Smooth muscle cell (in vitro differentiated cells): ENCODE measurements around the gene TTC24. TPM values are rescaled to one million over a fixed set of nuclear protein-coding genes. Genes with fewer than 3 reads are reported as not detected.
"Not testable (repeated sequence)": the region's sequence is repeated elsewhere in the genome, so short reads cannot be mapped to it uniquely, and the experiment has no call there.

Experiments used
- DNase-seq: peaks from one replicate; lab custom pipeline; 2025; ENCODE audit not compliant: unreplicated experiment; lab: John Stamatoyannopoulos, UW
- H2AFZ ChIP-seq: fragments of 200-600 bp; sonication (generic); 2 replicates; pipeline ENCODE4 v1.6.0; 2016; ENCODE audit warnings: antibody characterized with exemption, low read depth, mild to moderate bottlenecking
- H3F3A ChIP-seq: fragments of 200-600 bp; sonication (generic); 2 replicates; pipeline ENCODE4 v1.6.0; 2017; ENCODE audit warnings: antibody characterized with exemption, low read depth
- H3K27ac ChIP-seq: fragments of 200-600 bp; sonication (generic); 2 replicates; pipeline ENCODE4 v1.5.1; 2016; ENCODE audit warnings: low read depth, mild to moderate bottlenecking
- H3K27me3 ChIP-seq: fragments of 200-600 bp; sonication (generic); 2 replicates; pipeline ENCODE4 v1.6.1; 2016; ENCODE audit warnings: low read depth, mild to moderate bottlenecking
- H3K36me3 ChIP-seq: fragments of 200-600 bp; sonication (generic); 2 replicates; pipeline ENCODE4 v1.5.1; 2016; ENCODE audit warnings: low read depth
- H3K4me1 ChIP-seq: fragments of 200-600 bp; sonication (generic); 2 replicates; pipeline ENCODE4 v1.5.1; 2016; ENCODE audit warnings: low read depth
- H3K4me2 ChIP-seq: fragments of 200-600 bp; sonication (generic); 2 replicates; pipeline ENCODE4 v1.6.0; 2016; ENCODE audit warnings: mild to moderate bottlenecking
- H3K4me3 ChIP-seq: fragments of 200-600 bp; sonication (generic); 2 replicates; pipeline ENCODE4 v1.5.1; 2016; ENCODE audit warnings: mild to moderate bottlenecking
- H3K79me2 ChIP-seq: fragments of 200-600 bp; sonication (generic); 2 replicates; pipeline ENCODE4 v1.6.0; 2016; ENCODE audit warnings: low read depth, mild to moderate bottlenecking
- H3K9ac ChIP-seq: fragments of 200-600 bp; sonication (generic); 2 replicates; pipeline ENCODE4 v1.6.0; 2016; ENCODE audit warnings: low read depth
- H3K9me3 ChIP-seq: fragments of 200-600 bp; sonication (generic); replicated peaks from 2 replicates; pipeline ENCODE4 v1.5.1; 2016; ENCODE audit warnings: low read depth
- H4K20me1 ChIP-seq: fragments of 200-600 bp; sonication (generic); 2 replicates; pipeline ENCODE4 v1.6.0; 2016; ENCODE audit warnings: low read depth
- CTCF ChIP-seq: fragments of 200-600 bp; sonication (generic); IDR thresholded peaks from 2 replicates; pipeline ENCODE4 v1.5.1; 2017; ENCODE audit warnings: borderline replicate concordance, mild to moderate bottlenecking, antibody characterized with exemption; ENCODE audit not compliant: insufficient read depth, poor library complexity, severe bottlenecking
- WGBS: methylation state at CpG from one replicate; pipeline ENCODE4 v1.1.7; 2016; ENCODE audit warnings: low lambda C conversion rate; 5-methylcytosine and 5-hydroxymethylcytosine counted together
- polyA plus RNA-seq: library from polyadenylated mRNA; unstranded; fragments of >200 nt; fragmentation: Nextera tagmentation; extraction: Ambion mirVana; gene quantifications from 2 replicates; pipeline ENCODE4 v1.2.1, GENCODE V29; 2016
- total RNA-seq: library from RNA; depleted of rRNA; stranded (reverse); fragments of >200 nt; gene quantifications from 2 replicates; pipeline ENCODE4 v1.2.3, GENCODE V29; 2014

The TTC24 gene
- total and polyA plus RNA-seq, 2 experiments from 2014 or later: not detected

GRCh38 chr1:156552518-156552917 lies 27.0 kb upstream of the TTC24 start:
- Histone ChIP-seq H3K36me3 (no peaks in the 10 kb centered on the region), H3K27ac (no peak overlapping the region), H4K20me1 (no peaks in the 10 kb centered on the region), H2AFZ (no peak overlapping the region), H3K27me3 (no peaks in the 10 kb centered on the region), H3K79me2 (no peaks in the 10 kb centered on the region), H3K9me3 (no peaks in the 10 kb centered on the region), H3F3A (no peaks in the 10 kb centered on the region), H3K4me3 (no peak overlapping the region), H3K9ac (no peak overlapping the region), H3K4me2 (no peak overlapping the region), H3K4me1 (no peaks in the 10 kb centered on the region)
- DNase-seq: no peak
- 76% methylated on average over 5 of the region's 5 CpGs for WGBS
- no peak for TF ChIP-seq CTCF

GRCh38 chr1:156552937-156553336 lies 26.6 kb upstream of the TTC24 start:
- not testable (repeated sequence) for H3K4me2 ChIP-seq, H3K9ac ChIP-seq, H3K4me1 ChIP-seq, H4K20me1 ChIP-seq, H3K79me2 ChIP-seq, H3K36me3 ChIP-seq, H3F3A ChIP-seq, H3K9me3 ChIP-seq, H3K4me3 ChIP-seq, H2AFZ ChIP-seq, DNase-seq, H3K27me3 ChIP-seq, H3K27ac ChIP-seq
- 87% methylated on average over 4 of the region's 4 CpGs for WGBS

- TF ChIP-seq CTCF: no peak
- WGBS: 97% methylated on average over 6 of the region's 6 CpGs
- no peaks in the 10 kb centered on the region for H3K79me2 ChIP-seq
- no peak for DNase-seq
- H3K9ac ChIP-seq: no peak overlapping the region
- H3K4me3 ChIP-seq: no peak overlapping the region
- H3K4me1 ChIP-seq: no peaks in the 10 kb centered on the region
- H3K27me3 ChIP-seq: no peaks in the 10 kb centered on the region
- H3K36me3 ChIP-seq: no peaks in the 10 kb centered on the region
- H3F3A ChIP-seq: no peaks in the 10 kb centered on the region
- H4K20me1 ChIP-seq: no peaks in the 10 kb centered on the region
- no peak overlapping the region for H3K27ac ChIP-seq
- H3K9me3 ChIP-seq: no peaks in the 10 kb centered on the region
- no peak overlapping the region for H3K4me2 ChIP-seq
- H2AFZ ChIP-seq: no peak overlapping the region
These were observed 25.6 kb upstream of the TTC24 start for GRCh38 chr1:156553860-156554485.

GRCh38 chr1:156554971-156555370 lies 24.6 kb upstream of the TTC24 start:
- H4K20me1 ChIP-seq: no peaks in the 10 kb centered on the region
- H3K4me3 ChIP-seq: no peak overlapping the region
- H3K9ac ChIP-seq: no peak overlapping the region
- no peaks in the 10 kb centered on the region for H3K27me3 ChIP-seq
- no peaks in the 10 kb centered on the region for H3K4me1 ChIP-seq
- DNase-seq: no peak
- WGBS: 85% methylated on average over 8 of the region's 8 CpGs
- H3K27ac ChIP-seq: no peak overlapping the region
- no peak overlapping the region for H2AFZ ChIP-seq
- no peaks in the 10 kb centered on the region for H3K79me2 ChIP-seq
- no peaks in the 10 kb centered on the region for H3K36me3 ChIP-seq
- H3K4me2 ChIP-seq: no peak overlapping the region
- TF ChIP-seq CTCF: no peak
- H3F3A ChIP-seq: no peaks in the 10 kb centered on the region
- no peaks in the 10 kb centered on the region for H3K9me3 ChIP-seq
